Activated effector memory CD4-positive, alpha-beta T cell treated with anti-CD3 and anti-CD28 coated beads, Interleukin-2, amount 50 U/mL, for 16 hours (primary cell): ENCODE data around the gene FAM120B.
"Not testable (repeated sequence)": the region's sequence is repeated elsewhere in the genome, so short reads cannot be mapped to it uniquely, and the experiment has no call there.

ENCODE experiments used
- DNase-seq: peaks from one replicate; pipeline ENCODE4 v3.0.0-alpha.2; 2020

The FAM120B gene

DNA sequence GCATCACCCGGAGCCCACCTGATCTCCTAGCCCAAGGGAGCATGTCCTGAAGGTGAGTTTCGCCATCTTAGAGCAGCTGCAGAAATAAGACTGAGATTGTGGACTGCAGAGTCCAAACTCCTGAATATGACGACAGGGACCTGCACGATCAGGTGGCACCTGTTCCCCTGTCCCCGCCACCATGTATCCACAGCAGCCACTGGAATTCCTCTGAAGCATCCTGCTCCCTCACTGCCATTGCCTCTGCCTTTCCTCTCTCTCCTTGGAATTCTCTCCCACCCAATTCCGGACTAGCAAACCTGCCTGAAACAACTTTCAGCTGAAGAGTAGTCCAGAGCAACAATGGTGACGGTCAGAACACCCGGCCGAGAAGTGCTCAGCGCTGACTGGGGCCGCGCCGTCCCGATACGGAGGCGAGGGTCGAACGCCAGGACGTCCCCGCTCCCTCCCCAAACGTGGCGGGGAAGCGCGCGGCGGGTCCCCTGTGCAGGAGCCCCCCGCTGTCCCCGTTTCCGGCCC, 694 bp upstream of the FAM120B start:
- no peak for DNase-seq

DNA sequence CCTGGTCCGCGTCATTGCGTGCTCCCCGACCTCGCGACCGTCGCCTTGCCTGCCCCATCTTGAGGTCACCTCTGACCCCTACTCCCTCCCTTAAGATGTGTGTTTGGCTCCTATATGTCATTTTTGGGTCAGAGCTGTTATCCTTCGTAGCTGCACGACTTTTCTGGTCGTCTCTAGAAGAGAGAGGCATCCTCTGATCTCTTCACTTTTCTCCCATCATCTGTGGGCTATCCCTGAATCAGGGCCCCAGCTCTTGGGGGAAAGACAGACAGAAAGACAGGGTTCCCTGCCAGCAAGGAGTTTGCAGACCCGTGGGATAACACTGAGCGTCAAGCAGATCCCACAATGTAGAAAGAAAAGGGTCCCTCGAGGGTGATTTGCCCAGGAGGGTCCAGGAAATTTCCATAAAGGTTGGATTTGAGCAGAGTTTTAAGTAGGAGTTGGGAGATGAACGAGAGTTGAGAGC, 555 bp downstream of the FAM120B start:
- DNase-seq: no peak

GRCh38 chr6:170308761-170309160, 2.2 kb downstream of the FAM120B start:
- no peak for DNase-seq

DNA sequence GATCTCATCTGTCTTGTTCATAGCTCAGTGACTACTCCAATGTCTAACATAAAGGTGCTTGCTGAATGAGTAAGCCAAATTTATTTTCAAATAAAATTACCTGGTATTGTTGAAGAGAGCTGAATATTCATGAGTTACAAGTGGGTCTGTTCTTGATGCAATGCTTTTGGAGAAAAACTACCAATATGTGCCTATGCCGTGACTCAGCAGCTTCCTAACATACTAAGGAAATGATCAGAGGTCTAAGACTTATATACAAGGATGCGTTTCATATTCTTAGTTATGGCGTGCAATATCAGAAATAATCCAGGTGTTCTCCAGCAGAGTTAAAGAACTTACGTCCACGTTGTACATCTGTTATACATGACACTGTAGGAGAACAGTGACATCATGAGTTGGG, 5.1 kb downstream of the FAM120B start:
- no peak for DNase-seq

- DNase-seq: no peak
Measured at GRCh38 chr6:170312876-170313275, 6.3 kb downstream of the FAM120B start.

GRCh38 chr6:170313716-170314295, 7.2 kb downstream of the FAM120B start:
- DNase-seq: no peak

DNA sequence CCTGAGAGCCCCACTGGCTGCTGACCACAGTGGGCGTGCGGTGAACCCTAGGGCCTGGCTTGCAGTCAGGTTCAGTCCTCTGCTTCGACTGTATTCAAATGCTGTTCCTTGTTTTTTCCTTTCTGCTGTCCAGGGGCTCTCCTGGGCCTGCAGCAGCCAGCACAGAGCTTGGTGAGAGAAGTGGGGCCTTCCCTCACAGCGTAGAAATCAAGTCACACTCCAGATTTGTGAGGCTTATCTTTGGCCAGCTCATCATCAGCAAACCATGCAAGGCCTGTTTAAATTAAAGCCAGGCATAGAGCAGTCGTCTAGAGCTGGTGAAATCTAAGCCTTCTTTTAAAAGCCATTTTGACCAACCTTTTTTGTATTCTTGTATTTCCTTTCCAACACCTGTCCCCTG, 8.4 kb downstream of the FAM120B start:
- no peak for DNase-seq

- DNase-seq: no peak
Measured at GRCh38 chr6:170316071-170316470, 9.5 kb downstream of the FAM120B start.

DNA sequence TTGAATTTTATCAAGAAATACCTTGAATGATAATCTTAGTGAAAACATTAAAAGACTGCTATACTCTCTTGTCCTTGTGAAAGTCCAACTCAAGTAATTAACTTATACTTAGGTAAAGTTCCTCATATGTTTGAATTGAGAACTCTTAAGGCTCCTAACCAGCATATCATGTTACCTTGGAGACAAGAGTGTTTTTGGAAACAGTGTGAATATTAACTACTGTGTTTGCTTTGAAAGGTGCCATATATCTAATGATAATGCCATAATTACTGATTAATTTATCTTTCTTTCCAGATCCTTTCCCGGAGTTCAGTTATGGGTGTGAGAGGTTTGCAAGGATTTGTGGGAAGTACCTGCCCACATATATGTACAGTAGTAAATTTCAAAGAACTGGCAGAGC, 10.5 kb downstream of the FAM120B start:
- no peak for DNase-seq

DNA sequence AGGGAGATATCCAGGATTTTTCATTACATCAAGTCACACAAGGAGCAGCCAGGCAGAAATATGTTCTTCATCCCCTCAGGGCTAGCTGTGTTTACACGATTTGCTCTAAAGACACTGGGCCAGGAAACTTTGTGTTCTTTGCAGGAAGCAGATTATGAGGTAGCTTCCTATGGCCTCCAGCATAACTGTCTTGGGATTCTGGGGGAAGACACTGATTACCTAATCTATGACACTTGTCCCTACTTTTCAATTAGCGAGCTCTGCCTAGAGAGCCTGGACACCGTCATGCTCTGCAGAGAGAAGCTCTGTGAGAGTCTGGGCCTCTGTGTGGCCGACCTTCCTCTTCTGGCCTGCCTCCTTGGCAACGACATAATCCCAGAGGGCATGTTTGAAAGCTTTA, 11.2 kb downstream of the FAM120B start:
- DNase-seq: no peak

DNA sequence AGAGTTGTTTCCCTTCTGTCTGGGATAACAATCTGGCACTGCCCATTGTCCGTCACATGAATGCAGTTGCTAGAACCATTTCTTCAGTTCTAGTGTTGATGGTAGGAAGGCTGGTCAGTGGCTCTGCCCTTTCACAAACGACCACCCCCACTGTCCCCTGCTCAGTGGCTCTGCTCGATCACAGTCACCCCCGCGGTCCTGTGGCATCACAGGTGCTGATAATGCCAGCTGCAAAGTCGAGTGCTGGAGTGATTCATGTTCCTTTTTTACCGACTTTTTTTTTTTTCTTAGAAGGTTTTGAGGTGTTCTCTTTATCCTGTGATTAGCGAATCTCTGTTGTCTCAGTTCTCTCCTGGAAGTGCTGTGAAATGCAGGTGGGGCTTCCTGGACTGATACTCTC, 22.8 kb downstream of the FAM120B start:
- no peak for DNase-seq

DNA sequence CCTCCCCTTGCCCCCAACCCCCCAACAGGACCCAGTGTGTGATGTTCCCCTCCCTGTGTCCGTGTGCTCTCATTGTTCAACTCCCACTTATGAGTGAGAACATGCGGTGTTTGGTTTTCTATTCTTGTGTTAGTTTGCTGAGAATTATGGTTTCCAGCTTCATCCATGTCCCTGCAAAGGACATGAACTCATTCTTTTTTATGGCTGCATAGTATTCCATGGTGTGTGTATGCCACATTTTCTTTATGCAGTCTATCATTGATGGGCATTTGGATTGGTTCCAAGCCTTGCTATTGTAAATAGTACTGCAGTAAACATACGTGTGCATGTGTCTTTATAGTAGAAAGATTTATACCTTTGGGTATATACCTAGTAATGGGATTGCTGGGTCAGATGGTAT, 28.6 kb downstream of the FAM120B start:
- DNase-seq: not testable (repeated sequence)

GRCh38 chr6:170344631-170345576, 38.3 kb downstream of the FAM120B start:
- no peak for DNase-seq

GRCh38 chr6:170345662-170346061, 39.1 kb downstream of the FAM120B start:
- DNase-seq: no peak

GRCh38 chr6:170346649-170347048, 40.1 kb downstream of the FAM120B start:
- no peak for DNase-seq

- DNase-seq: no peak
Measured at GRCh38 chr6:170347091-170347490, 40.5 kb downstream of the FAM120B start.

DNA sequence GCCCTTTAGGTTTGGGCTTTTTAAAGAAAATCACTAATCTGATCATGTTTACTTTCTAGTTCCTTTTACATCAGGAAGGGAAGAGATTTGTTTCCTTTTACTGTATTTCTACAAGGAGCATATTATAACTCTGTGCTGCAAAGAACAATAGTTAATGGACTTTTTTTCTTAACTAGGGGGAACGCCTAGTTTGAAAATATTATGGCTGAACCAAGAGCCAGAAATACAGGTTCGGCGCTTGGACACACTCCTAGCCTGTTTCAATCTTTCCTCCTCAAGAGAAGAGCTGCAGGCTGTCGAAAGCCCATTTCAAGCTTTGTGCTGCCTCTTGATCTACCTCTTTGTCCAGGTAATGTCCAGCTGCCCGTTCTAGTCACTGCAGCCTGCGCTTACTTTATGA, 41.4 kb downstream of the FAM120B start:
- no peak for DNase-seq

GRCh38 chr6:170351456-170351855, 44.9 kb downstream of the FAM120B start:
- DNase-seq: not testable (repeated sequence)

DNA sequence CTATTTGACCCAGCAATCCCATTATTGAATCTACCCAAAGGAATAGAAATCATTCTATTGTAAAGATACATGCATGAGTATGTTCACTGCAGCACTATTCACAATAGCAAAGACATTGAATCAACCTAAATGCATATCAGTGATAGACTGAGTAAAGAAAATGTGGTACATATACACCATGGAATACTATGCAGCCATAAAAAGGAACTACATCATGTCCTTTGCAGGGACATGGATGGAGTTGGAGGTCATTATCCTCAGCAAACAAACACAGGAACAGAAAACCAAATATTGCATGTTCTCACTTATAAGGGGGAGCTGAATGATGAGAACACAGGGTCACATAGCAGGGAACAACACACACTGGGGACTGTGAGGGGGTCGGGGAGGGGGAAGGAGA, 48.6 kb downstream of the FAM120B start:
- not testable (repeated sequence) for DNase-seq

DNA sequence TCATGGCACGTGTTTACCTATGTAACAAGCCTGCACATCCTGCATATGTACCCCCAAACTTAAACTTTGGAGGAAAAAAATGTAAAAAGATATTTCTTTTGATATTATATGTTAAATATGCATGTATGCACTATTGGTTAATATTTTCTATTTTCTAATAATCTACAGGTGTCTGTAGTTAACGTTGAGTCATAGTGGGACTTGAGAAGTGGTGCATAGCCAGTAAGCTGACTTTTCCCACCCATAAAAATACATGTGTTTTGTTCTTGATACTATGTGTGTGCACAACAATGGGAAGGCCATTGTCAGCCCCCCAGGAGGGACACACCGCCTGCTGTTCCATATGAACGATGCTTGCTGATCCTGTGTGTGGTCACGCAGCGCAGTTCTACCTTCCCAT, 49.1 kb downstream of the FAM120B start:
- DNase-seq: no peak

- DNase-seq: no peak
Measured at GRCh38 chr6:170357812-170358211, 51.3 kb downstream of the FAM120B start.

DNA sequence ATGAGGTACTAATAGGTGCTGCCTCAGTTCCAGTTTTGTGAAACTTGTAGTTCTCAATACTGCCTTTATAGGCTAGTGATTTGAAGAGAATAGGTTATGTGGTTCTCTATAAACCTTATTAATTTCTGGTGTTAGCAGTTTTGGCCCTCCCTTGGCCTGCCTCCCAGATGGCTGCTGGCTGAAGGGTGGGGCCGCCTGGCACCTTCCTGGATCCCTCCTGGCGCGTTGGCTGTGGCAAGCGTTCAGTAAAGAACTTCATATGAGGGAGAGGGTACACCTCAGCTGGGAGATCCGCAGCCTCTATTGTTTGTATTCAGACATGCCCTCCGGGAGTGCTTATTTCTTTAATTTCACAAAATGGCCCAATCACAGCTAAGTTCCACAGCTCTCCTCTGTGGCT, 51.9 kb downstream of the FAM120B start:
- DNase-seq: no peak

GRCh38 chr6:170360476-170360875, 53.9 kb downstream of the FAM120B start:
- no peak for DNase-seq

DNA sequence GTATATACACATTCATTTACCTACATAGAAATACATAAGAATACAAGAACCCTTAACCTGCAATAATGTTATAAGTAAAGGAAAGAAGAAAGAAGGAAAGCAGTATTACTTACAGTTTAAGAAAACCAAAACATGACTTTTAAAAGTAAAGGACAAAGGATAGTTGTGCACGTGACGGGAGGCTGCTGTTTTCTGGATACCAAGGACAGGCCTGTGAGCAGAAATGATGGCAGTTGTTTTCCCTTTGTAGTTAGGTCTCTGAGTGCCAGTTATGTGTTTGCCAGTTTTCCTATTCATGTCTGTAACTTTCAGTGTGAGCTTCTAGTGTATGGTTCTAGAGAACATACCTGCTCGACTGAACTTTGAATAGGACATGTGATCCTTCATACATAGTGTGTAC, 54.8 kb downstream of the FAM120B start:
- DNase-seq: no peak
